Neural progenitor cell (in vitro differentiated cells): ENCODE data around the gene CTNNAL1.

Experiments
- CTCF ChIP-seq: fragments of 200-600 bp; sonication (generic); IDR thresholded peaks from 2 replicates; pipeline ENCODE4 v1.5.1; 2017; ENCODE audit warnings: antibody characterized with exemption, mild to moderate bottlenecking
- EZH2 ChIP-seq: fragments of 200-600 bp; sonication (generic); IDR thresholded peaks from 2 replicates; pipeline ENCODE4 v1.6.1; 2017; ENCODE audit warnings: antibody characterized with exemption, mild to moderate bottlenecking, moderate library complexity
- EZH2phosphoT487 ChIP-seq: fragments of 200-600 bp; sonication (generic); IDR thresholded peaks from 2 replicates; pipeline ENCODE4 v1.6.1; 2017; ENCODE audit warnings: antibody characterized with exemption

- TF ChIP-seq EZH2phosphoT487: no peak
- TF ChIP-seq CTCF: no peak
- no peak for TF ChIP-seq EZH2
Observed at GRCh38 chr9:108905494-108905893, 107.8 kb downstream of the CTNNAL1 start.
